ENCODE data around the gene SYNE3.

- no peak for TF ChIP-seq CTCF (conservative IDR thresholded peaks at IDR 0.05 in 1 of 2, IDR thresholded peaks at IDR 0.05 in 1 of 2; ENCODE audit: low read depth in 1 of 2, low read length in 2 of 2)
- no peak for TF ChIP-seq EZH2 (IDR thresholded peaks at IDR 0.05; ENCODE audit: low read length, missing control alignments)
These were observed 31.3 kb upstream of the SYNE3 start for GRCh38 chr14:95547626-95548327.
